ENCODE measurements around the gene MXD3. TPM values are rescaled to one million over a fixed set of nuclear protein-coding genes. Genes with fewer than 3 reads are reported as not detected.

MXD3 gene
- total RNA-seq, 2 donors from 2014 or later: 1.6 to 1.8 TPM

DNA sequence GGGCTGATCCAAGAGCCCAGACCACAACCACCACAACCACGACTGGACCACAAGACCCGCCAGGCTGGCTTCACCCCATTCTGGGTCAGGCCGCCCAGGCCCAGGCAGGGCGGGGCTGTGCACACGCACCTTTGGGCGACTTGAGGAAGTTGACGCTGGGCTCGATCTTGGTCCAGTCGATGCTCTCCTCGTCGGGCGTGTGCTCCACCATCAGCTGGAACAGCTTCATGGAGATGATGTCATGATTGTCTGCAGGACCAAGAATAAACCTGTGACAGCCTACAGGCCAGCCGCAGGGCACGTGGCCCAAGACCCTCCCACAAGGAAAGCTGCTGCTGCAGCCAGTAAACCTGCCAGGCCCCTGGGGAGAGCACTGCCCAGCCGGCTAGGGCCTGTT is 22.5 kb upstream of the MXD3 start:
- DNase-seq (ENCODE audit: low spot score): no peak
- H3K36me3 ChIP-seq: peaks cover 80% of the 10 kb centered on the region
- no peak overlapping the region for H3K27ac ChIP-seq

DNA sequence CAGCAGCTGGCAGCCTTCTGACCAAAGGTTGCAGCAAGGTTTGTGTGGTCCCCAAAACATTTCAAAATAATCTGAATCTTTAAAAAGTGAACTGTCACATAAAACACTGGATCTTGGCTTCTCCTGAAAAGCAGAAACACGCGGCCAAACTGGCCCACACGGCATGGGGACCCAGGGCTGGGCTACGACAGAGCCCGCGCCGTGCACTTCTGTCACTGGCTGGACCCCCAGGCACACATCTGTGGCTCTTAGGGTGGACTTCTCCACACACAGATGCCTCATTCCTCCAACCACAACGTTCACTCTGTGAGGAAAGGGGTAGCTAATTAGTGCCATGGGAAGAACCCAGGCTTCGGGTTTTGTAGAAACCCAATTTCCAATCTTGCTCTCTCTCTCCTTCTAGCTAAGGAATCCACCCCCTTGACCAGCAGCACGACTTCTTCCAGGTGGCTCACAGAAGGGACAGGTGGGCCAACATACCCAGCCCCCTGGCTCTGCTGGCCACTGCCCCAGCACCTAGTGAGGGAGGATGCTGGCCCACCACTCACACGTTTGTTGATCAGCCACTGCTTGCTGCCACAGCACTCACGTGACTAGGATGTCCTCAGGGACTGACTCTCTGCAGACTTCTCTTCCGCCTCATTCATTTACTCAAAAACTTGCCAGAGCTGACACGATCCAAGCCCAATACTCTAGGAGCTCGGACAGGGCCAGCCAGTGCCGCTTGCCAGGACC is 21.9 kb upstream of the MXD3 start:
- Histone ChIP-seq H3K27ac (no peak overlapping the region), H3K36me3 (peaks cover 75% of the 10 kb centered on the region), H3K4me3 (no peak overlapping the region), H3K9me3 (no peaks in the 10 kb centered on the region), H3K4me1 (peaks cover 0 to 20% of the 10 kb centered on the region in 2 donors), H3K27me3 (no peaks in the 10 kb centered on the region)
- DNase-seq (ENCODE audit: low spot score): no peak
- TF ChIP-seq, protein P1, sequence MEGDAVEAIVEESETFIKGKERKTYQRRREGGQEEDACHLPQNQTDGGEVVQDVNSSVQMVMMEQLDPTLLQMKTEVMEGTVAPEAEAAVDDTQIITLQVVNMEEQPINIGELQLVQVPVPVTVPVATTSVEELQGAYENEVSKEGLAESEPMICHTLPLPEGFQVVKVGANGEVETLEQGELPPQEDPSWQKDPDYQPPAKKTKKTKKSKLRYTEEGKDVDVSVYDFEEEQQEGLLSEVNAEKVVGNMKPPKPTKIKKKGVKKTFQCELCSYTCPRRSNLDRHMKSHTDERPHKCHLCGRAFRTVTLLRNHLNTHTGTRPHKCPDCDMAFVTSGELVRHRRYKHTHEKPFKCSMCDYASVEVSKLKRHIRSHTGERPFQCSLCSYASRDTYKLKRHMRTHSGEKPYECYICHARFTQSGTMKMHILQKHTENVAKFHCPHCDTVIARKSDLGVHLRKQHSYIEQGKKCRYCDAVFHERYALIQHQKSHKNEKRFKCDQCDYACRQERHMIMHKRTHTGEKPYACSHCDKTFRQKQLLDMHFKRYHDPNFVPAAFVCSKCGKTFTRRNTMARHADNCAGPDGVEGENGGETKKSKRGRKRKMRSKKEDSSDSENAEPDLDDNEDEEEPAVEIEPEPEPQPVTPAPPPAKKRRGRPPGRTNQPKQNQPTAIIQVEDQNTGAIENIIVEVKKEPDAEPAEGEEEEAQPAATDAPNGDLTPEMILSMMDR (IDR thresholded peaks at IDR 0.05): no peak

More for the DNA sequence above, 22.5 kb upstream of the MXD3 start:
- Histone ChIP-seq H3K9me3 (no peaks in the 10 kb centered on the region), H3K4me1 (peaks cover 0 to 23% of the 10 kb centered on the region in 2 donors), H3K27me3 (no peaks in the 10 kb centered on the region), H3K4me3 (no peak overlapping the region)
- TF ChIP-seq, protein P1 (IDR thresholded peaks at IDR 0.05): no peak

DNA sequence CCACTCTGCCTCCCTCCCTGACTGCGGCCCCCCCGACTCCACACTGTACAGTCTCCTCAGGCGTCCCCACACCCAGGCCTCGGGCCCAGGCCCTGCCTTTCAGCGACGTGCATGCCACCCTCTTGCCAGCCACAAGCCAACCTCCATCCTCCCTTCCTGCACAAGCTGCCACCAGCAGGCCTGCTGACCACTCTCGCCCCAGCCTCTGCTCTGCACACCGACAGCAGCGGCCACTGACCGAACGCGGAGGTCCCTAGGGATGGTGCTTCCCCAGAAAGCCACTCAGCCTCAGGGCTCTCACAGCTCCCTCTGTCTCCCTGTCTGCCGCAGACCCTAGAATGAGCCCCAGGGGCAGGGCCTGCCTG is 21.2 kb upstream of the MXD3 start:
- Histone ChIP-seq H3K4me1 (peaks cover 0 to 20% of the 10 kb centered on the region in 2 donors), H3K27me3 (no peaks in the 10 kb centered on the region), H3K27ac (no peak overlapping the region), H3K9me3 (no peaks in the 10 kb centered on the region), H3K4me3 (no peak overlapping the region), H3K36me3 (peaks cover 68% of the 10 kb centered on the region)
- DNase-seq (ENCODE audit: low spot score): no peak
- TF ChIP-seq, protein P1 (IDR thresholded peaks at IDR 0.05): no peak

DNA sequence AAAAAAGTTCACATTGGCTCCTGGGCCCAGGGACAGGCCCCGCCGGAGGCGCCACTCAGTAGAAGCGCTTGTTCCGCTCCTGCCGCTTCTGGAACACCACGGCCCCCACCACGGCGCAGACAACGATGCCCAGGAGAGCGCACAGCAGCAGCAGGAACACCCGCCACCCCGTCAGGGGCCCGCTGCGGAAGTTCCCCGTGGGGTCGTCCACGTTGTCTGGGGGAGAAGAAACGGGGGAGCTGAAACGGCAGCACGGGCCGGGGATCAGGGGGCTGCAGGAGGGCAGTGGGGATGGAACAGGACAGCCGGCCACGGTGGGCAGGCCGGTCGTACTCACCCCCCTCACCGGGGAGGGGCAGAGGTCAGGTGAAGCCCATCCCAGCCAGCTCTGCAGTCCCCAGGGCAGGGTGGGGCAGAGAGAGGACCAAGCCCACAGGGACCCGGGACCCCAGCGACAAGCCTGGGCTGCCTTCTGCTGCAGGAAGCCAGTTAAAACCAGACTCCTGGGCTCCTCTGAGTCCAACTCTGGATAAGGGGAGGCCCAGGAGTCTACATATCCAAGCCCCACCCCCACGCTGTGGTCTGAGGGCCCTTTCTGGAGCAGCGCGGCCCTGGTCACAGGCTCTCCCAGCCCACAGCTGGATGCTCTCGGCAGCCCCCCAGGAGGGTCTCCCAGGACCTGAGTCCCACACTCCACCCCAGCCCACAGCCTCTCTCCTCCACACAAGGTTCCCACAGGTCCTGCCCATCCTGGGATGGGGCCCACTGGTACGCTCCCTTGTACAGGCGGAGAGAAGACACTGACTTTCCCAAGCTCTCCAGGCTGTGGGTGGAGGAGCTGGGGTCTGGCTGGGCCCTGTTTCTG is 20.6 kb upstream of the MXD3 start:
- Histone ChIP-seq H3K36me3 (peaks cover 62% of the 10 kb centered on the region), H3K27me3 (no peaks in the 10 kb centered on the region), H3K4me3 (no peak overlapping the region), H3K4me1 (peaks cover 0 to 20% of the 10 kb centered on the region in 2 donors), H3K27ac (no peak overlapping the region), H3K9me3 (no peaks in the 10 kb centered on the region)
- no peak for DNase-seq (ENCODE audit: low spot score)
- TF ChIP-seq, protein P1 (IDR thresholded peaks at IDR 0.05): no peak

DNA sequence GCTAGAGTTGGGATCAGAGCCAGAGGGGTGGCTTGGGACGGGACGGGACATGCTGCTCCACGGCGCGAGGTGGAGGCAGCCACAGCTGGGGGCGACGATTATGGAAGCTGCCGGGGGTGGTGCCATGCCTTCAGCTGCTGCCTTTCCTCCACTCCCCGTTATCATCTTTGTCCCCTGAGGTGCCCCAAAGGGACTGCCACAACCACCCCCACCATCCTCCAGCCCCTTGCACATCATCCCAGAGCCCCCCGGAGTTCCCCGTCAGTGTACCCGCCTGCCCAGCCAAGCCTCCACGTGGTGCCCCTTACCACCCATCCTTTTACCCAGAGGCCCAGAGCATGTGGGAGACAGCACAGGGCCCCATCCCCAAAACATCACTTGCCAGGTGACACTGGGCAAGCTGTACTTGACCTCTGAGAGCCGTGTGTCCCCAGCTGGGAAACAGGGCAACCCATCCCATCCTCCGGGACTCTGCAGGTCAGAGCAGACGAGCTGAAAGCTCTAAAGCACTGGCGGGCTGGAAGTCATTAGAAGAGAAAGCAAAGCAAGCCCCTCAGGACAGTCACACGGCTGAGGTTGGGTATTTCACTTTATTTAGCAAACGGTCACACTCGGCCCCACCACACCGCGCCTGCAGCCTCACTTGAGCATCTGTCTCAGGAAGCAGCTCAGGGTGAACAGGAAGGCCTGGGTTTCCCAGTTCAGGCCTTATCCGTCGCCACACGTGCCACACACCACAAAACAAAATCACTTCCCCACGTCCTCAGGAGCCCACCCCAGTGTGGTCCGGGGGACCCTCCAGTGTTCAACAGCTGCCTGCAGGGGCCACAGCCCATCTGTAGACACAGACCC is 19.5 kb upstream of the MXD3 start:
- Histone ChIP-seq H3K27ac (no peak overlapping the region), H3K36me3 (peaks cover 51% of the 10 kb centered on the region), H3K4me3 (no peak overlapping the region), H3K4me1 (peaks cover 0 to 18% of the 10 kb centered on the region in 2 donors), H3K9me3 (no peaks in the 10 kb centered on the region), H3K27me3 (no peaks in the 10 kb centered on the region)
- DNase-seq (ENCODE audit: low spot score): no peak
- TF ChIP-seq, protein P1 (IDR thresholded peaks at IDR 0.05): no peak

All from right atrium auricular region (tissue), 2 donors.